Kidney tubule cell (primary cell): Measurements from ENCODE around the gene MRFAP1.
A peak's percentile ranks its signal among the peaks of the same experiment; 100 is the strongest.
"Not testable (repeated sequence)": the region's sequence is repeated elsewhere in the genome, so short reads cannot be mapped to it uniquely, and the experiment has no call there.

Experiments
- DNase-seq: peaks from one replicate; pipeline ENCODE4 v3.0.0-alpha.2; 2018; ENCODE audit warnings: low spot score

The MRFAP1 gene

DNA sequence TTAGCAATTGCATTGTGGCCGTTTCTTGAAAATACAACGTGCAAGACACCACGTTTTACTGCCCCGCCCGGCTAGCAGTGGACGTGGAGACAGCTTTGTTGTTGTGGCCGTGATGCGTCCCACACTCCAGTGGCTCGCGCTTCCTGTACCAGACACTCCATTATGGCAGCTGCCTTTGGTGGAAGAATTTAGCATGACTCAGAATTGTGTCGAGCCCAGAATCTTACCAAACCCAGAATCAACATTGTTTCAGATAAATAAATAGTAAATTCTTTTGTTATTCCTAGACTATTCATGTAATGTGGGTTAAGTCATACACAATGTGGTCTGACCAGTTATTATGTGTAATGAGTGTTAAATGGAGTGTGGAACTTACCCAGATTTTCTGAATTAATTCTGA lies 27.9 kb downstream of the MRFAP1 start:
- DNase-seq = peak; percentile 93

DNA sequence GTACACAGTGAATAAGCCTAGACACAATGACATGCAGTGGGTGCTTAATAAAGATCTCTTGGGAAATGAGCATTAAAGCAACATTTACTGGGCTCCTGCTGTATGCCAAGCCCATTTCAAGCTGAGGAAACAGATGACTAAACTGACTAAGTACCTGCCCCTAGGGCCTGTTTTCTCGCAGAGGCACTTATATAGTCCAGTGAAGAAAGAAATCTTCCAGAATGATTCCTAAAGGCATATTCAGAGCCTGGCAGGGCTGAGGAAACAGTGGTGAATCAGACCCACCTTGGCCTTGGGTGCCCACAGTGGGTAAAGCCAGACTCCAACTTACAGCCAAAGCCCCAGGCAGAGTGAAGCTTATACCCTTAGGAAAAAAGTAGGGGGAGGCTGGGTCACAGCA lies 31.2 kb downstream of the MRFAP1 start:
- DNase-seq = no peak

DNA sequence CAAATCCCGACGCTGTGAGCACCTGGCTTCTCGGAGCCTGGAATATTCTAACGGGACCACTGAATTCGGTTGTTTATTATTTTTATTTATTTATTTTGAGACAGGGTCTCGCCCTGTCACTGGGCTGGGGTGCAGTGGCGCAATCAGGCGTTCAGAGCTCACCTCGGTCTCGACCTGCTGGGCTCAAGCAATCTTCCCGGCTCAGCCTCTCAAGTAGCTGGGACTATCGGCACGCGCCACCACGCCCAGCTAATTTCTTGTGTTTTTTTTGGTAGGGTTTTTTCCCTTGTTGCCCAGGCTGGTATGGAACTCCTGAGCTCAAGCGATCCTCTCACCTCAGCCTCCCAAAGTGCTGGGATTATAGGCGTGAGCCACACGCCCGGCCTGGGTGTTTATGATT lies 31.6 kb downstream of the MRFAP1 start:
- DNase-seq = no peak

DNA sequence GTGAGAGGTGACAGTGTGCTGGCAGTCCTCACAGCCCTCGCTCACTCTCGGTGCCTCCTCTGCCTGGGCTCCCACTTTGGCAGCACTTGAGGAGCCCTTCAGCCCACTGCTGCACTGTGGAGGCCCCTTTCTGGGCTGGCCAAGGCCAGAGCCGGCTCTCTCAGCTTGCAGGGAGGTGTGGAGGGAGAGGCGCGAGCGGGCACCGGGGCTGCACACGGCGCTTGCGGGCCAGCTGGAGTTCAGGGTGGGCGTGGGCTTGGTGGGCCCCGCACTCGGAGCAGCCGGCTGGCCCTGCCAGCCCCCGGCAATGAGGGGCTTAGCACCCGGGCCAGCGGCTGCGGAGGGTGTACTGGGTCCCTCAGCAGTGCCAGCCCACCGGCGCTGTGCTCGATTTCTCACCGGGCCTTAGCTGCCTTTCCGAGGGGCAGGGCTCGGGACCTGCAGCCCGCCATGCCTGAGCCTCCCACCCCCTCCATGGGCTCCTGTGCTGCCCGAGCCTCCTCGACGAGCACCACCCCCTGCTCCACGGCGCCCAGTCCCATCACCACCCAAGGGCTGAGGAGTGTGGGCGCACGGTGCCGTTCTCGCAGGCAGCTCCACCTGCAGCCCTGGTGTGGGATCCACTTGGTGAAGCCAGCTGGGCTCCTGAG lies 32.2 kb downstream of the MRFAP1 start:
- DNase-seq = not testable (repeated sequence)

DNA sequence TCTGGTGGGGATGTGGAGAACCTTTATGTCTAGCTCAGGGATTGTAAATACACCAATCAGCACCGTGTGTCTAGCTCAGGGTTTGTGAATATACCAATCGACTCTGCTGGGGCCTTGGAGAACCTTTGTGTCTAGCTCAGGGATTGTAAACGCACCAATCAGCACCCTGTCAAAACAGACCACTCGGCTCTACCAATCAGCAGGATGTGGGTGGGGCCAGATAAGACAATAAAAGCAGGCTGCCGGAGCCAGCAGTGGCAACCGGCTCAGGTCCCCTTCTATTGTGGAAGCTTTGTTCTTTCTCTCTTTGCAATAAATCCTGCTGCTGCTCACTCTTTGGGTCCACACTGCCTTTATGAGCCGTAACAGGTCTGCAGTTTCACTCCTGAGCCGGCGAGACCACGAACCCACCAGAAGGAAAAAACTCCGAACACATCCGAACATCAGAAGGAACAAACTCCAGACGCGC lies 32.7 kb downstream of the MRFAP1 start:
- DNase-seq = peak; percentile 56

DNA sequence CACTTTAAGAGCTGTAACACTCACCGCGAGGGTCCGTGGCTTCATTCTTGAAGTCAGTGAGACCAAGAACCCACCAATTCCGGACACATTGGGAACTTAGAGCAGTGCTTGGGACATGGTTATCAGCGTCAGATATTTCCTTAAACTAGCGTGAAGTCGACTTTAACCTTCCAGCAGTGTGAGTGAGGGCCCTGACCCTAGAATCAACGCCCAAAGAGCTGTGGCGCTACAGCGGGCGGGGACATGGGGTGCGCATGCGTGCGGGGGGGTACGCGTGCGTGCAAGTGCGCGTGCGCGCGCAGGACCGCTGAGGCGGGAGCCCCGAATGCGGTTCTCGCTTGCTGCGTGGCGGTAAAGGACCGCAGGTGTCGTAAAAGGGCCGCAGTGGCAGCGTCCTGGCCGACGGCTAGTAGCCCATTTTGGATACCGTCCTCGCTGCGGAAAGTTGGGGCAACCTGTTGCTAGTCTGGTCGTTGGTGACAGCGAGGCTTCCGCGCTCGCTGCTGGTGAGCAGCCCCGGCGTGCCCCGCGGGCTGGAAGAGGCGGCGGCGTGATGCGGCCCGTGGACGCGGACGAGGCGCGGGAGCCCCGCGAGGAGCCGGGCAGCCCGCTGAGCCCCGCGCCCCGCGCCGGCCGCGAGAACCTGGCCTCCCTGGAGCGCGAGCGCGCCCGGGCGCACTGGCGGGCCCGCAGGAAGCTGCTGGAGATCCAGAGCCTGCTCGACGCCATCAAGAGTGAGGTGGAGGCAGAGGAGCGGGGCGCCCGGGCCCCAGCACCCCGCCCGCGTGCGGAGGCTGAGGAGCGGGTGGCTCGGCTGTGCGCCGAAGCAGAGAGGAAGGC lies 33.4 kb downstream of the MRFAP1 start:
- peak; percentile 96 for DNase-seq

DNA sequence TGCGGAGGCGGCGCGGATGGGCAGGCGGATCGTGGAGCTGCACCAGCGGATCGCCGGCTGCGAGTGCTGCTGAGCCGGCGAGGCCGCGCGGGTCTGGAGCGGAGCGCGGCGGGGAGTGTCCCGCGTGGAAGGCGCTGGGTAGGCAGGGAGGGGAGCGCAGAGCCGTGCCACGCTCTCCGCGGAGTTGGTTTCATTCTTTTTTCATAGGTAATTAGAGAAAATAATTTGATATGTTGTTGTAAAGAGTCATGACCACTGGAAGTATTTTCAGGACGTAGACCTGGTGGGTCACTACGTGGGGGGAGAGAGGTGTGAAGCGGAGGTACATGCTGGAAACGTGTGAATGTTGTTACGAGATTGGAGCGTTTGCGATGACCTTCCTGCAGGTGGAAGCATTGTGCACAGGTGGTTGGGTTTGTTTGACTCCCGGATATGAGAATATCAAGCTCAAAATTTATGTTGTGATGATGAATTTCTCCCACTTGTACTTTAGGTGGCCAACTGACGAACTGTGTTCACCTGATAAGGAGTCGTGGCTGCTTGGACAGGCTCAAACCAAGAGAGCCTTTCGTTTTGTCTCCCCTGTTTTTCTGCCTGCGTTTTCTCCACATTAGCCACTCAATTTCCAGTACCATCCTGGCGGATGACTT lies 34.1 kb downstream of the MRFAP1 start:
- peak; percentile 74 for DNase-seq

DNA sequence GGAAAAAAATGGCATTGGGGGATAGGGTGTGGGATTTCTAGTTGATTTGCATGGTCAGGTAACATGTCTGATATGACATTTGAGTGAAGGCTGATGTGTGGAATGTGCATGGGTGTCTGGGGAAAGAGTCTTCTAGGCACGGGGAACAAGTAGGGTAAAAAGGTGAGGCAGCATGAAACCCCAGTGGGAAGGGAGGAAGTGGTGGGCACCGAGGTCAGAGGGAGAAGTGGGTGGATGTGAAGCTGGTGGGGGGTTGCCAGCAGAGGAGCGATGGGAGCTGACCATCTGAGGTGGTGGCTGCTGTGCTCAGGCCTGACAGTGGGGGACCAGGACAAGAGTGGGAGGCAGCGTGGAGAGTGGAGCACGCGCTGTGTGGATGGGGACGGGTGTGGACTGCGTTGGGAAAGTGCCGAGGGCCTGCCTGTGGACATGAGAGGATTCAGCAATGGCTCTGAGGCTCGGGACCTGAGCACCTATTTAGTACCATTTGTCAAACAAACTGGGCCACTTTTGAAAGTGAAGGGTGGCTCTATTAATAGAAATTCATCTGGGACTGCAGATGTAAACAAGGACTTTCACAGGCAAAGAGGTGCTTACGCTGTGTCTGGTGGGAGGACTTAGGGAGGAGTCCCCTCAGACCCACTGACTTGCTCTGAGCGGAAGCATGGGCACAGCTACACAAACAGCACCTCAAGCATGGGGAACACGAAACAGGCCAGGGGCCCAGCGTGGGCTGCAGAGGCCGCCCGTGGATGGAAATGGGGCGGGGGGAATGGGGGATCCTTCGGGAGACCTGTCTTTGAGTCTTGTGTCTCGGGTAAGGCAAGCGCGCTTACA lies 36.5 kb downstream of the MRFAP1 start:
- DNase-seq = no peak

DNA sequence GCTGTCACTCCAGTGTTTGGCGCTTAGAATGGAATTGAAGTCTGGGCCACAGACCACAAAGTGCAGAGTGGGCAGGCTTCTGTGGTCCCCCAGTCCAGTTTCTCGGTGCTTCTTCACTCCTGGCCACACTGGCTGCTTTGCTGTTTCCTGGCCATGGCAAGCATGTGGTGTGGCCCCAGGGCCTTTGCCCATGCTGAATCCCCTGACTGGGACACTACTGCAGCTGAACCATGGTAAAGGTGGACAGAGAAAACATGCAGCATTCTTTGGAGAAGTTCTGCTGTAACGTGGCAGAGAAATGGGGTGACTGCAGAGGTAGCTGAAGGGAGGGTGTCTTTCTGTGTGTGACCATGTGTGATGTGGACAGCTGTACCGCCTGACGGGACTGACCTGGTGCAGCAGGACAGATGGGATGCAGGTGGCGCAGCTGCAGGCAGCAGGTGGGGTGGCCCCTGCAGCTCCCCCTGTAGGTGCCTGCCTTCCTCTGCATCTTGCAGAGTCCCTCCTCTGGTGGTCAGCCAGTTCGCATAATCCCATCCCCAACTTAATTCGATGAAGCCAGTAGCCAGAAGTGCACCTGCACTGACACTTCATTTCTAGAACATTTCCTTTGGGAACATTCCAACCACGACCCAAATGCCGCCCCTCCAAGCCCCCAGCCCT lies 40.0 kb downstream of the MRFAP1 start:
- no peak for DNase-seq

DNA sequence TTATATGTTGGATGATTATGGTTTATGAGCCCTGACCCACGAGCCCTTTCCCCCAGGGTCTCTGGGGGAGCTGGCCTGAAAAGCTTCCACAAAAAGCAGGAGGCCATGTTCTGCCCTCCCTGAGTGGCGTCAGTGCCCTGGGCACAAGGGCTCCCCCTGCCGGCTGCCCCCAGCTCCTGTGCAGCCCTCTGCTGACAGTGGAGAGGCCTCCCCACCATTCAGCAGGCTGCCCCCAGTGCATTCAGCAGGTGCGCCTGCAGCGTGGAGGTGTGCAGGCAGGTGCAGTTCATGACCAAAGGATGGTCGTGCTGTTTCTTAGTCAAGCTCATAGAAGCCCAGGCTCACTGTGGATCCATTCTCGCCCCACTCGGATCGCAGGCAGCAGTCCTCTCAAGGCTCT lies 40.7 kb downstream of the MRFAP1 start:
- DNase-seq = no peak

DNA sequence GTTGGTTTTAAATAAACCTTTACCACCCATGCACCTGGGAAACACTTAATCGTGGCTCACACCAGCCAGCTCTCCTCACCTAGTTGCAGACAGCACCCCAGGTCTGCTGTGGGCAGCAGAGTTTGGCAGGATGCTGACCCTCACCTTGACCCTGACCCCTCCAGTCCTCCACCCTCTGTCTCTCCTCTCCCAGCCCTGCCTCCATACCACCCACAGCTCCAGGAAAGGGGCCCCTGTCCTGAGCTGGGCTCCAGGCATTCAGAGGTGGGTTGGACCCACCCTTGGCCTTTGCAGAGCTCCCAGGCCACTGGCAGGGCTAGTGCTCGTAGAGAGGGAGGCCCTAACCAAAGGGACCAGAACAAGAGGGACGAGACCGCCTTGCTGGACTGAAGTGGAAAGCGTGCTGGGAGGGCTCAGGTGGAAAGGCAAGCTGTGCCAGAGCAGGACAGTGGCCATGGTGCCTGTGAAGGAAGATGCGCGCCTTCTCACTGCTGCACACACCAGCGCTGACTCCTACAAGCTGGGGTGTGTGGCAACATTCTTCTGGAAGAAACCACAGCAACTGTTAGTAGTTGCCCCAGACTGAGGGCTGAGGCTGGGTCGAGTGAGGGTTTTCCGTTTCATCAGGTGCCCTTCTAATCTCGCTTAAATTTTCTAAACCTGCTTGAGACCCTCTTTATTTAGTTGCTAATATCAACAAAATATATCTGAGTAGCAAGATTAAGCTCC lies 42.5 kb downstream of the MRFAP1 start:
- no peak for DNase-seq

DNA sequence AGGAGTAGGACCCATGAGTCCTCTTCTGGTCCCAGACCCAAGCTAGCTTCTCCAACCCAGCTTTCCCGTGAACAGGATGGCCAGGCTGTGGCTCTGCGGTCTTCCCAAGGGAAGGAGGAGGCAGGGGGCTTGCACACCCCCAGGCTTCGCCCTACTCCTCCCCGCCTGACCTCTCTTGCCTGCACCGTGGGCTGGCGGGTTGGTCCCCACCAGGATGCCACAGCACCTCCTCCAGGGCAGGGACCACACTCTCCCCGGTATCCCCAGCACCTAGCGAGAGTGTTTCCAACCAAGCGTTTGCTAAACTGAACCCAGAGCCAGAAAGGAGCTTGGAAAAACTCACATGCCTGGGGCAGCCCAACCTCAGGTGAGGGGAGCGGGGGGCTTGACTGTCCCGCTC lies 44.2 kb downstream of the MRFAP1 start:
- DNase-seq = no peak

DNA sequence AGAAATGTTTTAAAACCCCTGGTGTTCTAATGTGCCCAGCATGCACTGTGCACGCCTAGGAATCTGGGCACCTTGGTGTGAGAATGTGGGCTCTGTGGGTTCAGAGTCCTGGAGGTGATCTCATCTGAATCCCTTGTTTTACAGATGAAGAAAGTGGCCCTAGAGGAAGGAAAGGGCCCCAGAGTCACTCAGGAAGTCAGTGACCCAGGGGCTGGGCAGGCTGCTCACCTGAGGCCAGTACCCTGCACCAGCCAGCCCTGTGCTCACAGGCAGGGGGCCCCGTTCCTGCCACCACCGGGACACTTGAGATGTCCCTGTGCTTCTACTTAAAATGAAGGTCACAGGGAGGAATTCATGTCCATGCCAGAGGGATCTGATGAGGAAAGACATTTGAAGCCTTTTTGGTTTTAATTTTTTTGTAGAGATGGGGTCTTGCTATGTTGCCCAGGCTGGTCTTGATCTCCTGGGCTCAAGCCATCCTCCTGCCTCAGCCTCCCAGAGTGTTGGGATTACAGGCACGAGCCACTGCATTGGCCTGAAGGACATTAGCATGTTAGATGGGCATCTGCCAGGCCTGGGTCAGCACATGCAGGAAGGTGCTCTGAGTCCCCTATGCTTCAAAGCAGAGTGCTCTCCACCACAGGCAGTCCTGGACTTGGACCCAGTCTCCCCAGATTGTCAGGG lies 45.8 kb downstream of the MRFAP1 start:
- no peak for DNase-seq

DNA sequence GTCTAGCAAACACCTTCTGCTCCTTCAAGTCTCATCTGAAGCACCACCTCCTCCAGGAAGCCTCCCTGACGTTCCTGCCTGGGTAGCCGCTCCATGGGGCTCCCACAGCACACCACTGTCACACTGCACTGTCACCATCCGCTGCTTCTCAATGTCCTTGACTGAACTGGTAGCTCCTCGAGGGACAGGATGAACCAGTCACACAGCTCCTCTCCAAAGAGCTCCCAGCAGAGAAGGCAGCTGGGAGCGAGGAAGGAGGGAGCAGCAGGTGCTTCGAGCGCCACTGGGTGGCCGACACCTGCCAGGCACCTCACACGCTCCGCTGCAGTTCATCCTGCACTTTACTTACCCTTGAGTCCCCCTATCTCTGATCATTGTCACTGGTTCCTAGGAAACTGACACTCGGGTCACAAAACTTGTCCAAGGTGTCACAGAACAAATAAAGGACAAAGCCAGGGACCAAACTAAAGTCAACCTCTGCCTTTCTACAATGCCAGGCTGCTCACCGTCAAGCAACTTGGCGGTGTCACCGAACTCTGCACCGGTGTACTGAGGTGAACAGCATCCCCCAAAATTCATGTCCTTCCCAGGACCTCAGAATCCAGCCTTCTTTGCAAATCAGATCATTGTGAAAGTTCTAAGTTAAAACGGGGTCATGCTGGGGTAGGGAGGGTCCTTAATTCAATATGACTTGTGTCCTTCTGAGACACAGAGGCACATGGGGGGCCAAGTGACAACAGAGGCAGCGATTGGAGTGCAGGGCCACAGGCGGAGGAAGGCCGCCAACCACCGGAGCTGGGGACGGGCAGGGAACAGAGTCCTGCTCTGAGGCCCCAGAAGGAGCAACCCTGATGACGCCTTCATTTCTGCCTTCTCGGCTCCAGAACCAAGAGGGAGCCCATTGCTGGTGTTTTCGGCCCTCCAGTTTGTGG lies 47.7 kb downstream of the MRFAP1 start:
- DNase-seq = no peak

DNA sequence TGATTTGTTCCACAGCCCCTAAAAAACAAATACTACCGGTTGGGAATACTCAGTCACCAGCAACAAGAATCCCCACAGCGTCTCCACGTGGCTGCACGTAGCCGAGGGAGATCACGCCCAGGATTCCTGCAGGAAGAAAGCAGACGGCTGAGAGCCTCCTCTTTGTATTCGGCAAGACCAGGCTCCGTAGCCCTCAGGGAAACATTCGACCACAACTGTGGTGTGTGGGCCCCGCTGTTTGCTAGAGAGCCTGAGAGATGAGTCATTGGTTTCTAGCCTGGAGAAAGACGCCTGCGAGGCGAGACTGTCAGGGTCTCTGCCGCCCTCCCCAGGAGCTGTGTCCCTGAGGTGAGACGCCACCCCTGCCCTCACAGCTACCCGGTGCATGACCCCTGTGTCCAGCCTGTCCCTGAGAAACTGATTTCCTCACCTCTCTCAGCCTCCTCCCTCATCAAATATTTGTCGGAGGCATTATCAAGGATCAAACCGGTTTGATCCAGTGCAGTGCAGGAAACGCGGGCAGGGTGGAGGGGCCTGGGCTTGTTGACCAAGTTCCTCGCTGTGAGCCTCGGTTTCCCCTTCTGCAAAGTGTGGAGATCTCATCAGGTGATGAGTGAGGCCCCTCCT lies 48.5 kb downstream of the MRFAP1 start:
- DNase-seq = peak; percentile 79

DNA sequence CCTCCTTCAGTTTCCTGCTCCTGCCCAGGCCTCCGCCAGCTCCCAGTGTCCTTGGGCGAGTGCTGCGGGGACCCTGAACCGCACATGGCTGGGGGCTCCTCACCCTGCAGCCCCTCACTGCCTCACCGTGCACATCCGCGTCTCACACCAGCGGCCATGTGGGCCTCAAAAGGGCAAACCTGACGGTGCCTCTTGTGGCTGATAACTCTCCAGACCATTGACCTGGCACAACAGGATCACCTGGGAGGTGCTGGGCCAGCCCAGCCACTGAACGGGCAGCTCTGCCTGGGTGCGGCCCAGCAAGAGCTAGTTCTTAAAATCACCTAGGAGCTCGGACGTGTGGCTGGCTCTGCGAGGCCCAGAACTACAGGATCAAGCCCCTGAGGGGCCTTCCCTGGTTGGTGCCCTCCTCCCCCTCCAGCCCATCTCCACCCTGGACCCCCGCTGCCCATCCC lies 49.0 kb downstream of the MRFAP1 start:
- DNase-seq = no peak
